ENCODE results near the gene PIM3. TPM values are rescaled to one million over a fixed set of nuclear protein-coding genes. Genes with fewer than 3 reads are reported as not detected.
A peak's percentile ranks its signal among the peaks of the same experiment; 100 is the strongest.

Gene PIM3
- total RNA-seq, 1 experiment from 2014 or later, result 37.1 TPM

GRCh38 chr22:49966774-49967705 lies 6.5 kb downstream of the PIM3 start:
- Histone ChIP-seq H3K27me3 (no peaks in the 10 kb centered on the region), H3K9me3 (no peaks in the 10 kb centered on the region), H3K36me3 (peaks cover 23% of the 10 kb centered on the region), H3K4me3 (no peak overlapping the region)
- DNase-seq, result no peak

GRCh38 chr22:49967706-49968208 lies 7.2 kb downstream of the PIM3 start:
- Histone ChIP-seq H3K27me3 (no peaks in the 10 kb centered on the region), H3K9me3 (no peaks in the 10 kb centered on the region), H3K4me3 (no peak overlapping the region), H3K36me3 (peaks cover 18% of the 10 kb centered on the region)
- DNase-seq, result no peak

- H3K36me3 ChIP-seq, result peaks cover 12% of the 10 kb centered on the region
- H3K27me3 ChIP-seq, result no peaks in the 10 kb centered on the region
- no peak for DNase-seq
- H3K9me3 ChIP-seq, result no peaks in the 10 kb centered on the region
- no peak overlapping the region for H3K4me3 ChIP-seq
These were observed 7.8 kb downstream of the PIM3 start for GRCh38 chr22:49968313-49968830.

- Histone ChIP-seq H3K27me3 (no peaks in the 10 kb centered on the region), H3K9me3 (no peaks in the 10 kb centered on the region), H3K36me3 (peaks cover 6% of the 10 kb centered on the region), H3K4me3 (no peak overlapping the region)
- no peak for DNase-seq
These were observed 8.5 kb downstream of the PIM3 start for GRCh38 chr22:49968831-49969661.

- Histone ChIP-seq H3K4me3 (no peak overlapping the region), H3K9me3 (no peaks in the 10 kb centered on the region), H3K36me3 (peaks cover under 1% of the 10 kb centered on the region; the same call in 1 of the 2 replicates), H3K27me3 (no peaks in the 10 kb centered on the region)
- DNase-seq, result no peak
These were observed 9.4 kb downstream of the PIM3 start for GRCh38 chr22:49969751-49970527.

GRCh38 chr22:49970528-49971231 lies 10.1 kb downstream of the PIM3 start:
- Histone ChIP-seq H3K9me3 (no peaks in the 10 kb centered on the region), H3K4me3 (peak overlapping the region; percentile 42), H3K36me3 (no peaks in the 10 kb centered on the region), H3K27me3 (no peaks in the 10 kb centered on the region)
- peak; percentile 97 for DNase-seq

- Histone ChIP-seq H3K27me3 (no peaks in the 10 kb centered on the region), H3K36me3 (no peaks in the 10 kb centered on the region), H3K9me3 (no peaks in the 10 kb centered on the region), H3K4me3 (peak overlapping the region; percentile 42)
- DNase-seq, result peak; percentile 75
These were observed 10.9 kb downstream of the PIM3 start for GRCh38 chr22:49971232-49972162.

GRCh38 chr22:49972163-49973017 lies 11.8 kb downstream of the PIM3 start:
- DNase-seq, result no peak

GRCh38 chr22:49973018-49973961 lies 12.7 kb downstream of the PIM3 start:
- Histone ChIP-seq H3K9me3 (no peaks in the 10 kb centered on the region), H3K27me3 (no peaks in the 10 kb centered on the region), H3K36me3 (no peaks in the 10 kb centered on the region), H3K4me3 (no peak overlapping the region)
- DNase-seq, result no peak

More at GRCh38 chr22:49972163-49973017, 11.8 kb downstream of the PIM3 start:
- no peak overlapping the region for H3K4me3 ChIP-seq
- no peaks in the 10 kb centered on the region for H3K36me3 ChIP-seq
- no peaks in the 10 kb centered on the region for H3K9me3 ChIP-seq
- H3K27me3 ChIP-seq, result no peaks in the 10 kb centered on the region

GRCh38 chr22:49975543-49976389 lies 15.2 kb downstream of the PIM3 start:
- Histone ChIP-seq H3K27me3 (no peaks in the 10 kb centered on the region), H3K9me3 (peaks cover 3% of the 10 kb centered on the region; the same call in 1 of the 2 replicates), H3K4me3 (no peak overlapping the region), H3K36me3 (no peaks in the 10 kb centered on the region)
- no peak for DNase-seq

GRCh38 chr22:49976439-49977175 lies 16.0 kb downstream of the PIM3 start:
- H3K36me3 ChIP-seq, result no peaks in the 10 kb centered on the region
- no peak for DNase-seq
- H3K4me3 ChIP-seq, result no peak overlapping the region
- no peaks in the 10 kb centered on the region for H3K27me3 ChIP-seq
- H3K9me3 ChIP-seq, result peaks cover 3% of the 10 kb centered on the region; the same call in 1 of the 2 replicates

GRCh38 chr22:49977578-49977977 lies 17.0 kb downstream of the PIM3 start:
- Histone ChIP-seq H3K27me3 (no peaks in the 10 kb centered on the region), H3K4me3 (no peak overlapping the region), H3K9me3 (peaks cover 3% of the 10 kb centered on the region; the same call in 1 of the 2 replicates), H3K36me3 (no peaks in the 10 kb centered on the region)
- no peak for DNase-seq
